NB4 (cell line): Measurements from ENCODE around the gene LIPA.

Experiments used
- MYC ChIP-seq: IDR thresholded peaks from 2 replicates; pipeline ENCODE4 v1.6.1; 2011; ENCODE audit warnings: low read depth, low read length
- POLR2A ChIP-seq: IDR thresholded peaks from 2 replicates; pipeline ENCODE4 v1.6.1; 2011; ENCODE audit warnings: mild to moderate bottlenecking; ENCODE audit not compliant: insufficient read length; ENCODE audit errors: extremely low read depth
- TF ChIP-seq, protein P1 (sequence below): IDR thresholded peaks from one replicate; pipeline ENCODE4 v1.5.1; 2012; ENCODE audit warnings: low read depth, low read length
- TF ChIP-seq, protein P2 (sequence below): IDR thresholded peaks from 2 replicates; pipeline ENCODE4 v1.6.1; 2011; ENCODE audit warnings: low read depth, low read length

DNA sequence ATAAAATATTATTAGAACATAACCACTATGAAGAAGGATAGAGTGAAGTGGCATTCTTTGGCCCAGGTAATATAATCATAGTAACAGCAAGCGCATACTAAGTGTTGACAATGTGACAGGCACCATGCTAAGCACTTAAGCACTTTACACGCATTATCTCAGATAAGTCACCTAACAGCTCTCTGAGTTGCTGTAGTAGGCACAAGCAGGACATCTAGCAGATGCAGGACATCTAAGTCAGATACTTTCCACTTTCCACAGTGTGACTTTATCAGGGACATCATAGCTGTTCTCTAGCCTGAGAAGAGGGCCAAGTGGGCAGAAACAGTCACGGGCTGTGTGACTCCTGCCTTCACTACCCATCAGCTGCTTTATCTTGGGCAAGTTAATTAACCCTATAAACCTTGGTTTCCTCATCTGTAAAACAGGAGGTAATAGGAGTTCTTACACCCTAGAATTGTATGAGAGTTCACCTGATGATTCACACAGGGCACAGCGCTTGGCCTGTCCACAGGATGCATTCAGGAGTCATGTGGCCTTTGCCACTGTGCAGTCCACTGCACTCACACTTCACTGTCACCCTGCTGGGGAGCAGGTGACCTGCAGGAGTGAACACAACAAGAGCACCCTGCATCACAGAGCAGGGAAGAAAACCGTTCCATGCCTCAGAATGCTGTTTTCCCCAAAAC lies 12.5 kb downstream of the LIPA start:
- TF ChIP-seq, protein P1, sequence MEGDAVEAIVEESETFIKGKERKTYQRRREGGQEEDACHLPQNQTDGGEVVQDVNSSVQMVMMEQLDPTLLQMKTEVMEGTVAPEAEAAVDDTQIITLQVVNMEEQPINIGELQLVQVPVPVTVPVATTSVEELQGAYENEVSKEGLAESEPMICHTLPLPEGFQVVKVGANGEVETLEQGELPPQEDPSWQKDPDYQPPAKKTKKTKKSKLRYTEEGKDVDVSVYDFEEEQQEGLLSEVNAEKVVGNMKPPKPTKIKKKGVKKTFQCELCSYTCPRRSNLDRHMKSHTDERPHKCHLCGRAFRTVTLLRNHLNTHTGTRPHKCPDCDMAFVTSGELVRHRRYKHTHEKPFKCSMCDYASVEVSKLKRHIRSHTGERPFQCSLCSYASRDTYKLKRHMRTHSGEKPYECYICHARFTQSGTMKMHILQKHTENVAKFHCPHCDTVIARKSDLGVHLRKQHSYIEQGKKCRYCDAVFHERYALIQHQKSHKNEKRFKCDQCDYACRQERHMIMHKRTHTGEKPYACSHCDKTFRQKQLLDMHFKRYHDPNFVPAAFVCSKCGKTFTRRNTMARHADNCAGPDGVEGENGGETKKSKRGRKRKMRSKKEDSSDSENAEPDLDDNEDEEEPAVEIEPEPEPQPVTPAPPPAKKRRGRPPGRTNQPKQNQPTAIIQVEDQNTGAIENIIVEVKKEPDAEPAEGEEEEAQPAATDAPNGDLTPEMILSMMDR, result no peak
- no peak for TF ChIP-seq MYC
- no peak for TF ChIP-seq POLR2A
- TF ChIP-seq, protein P2, sequence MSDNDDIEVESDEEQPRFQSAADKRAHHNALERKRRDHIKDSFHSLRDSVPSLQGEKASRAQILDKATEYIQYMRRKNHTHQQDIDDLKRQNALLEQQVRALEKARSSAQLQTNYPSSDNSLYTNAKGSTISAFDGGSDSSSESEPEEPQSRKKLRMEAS, result no peak
